Thyroid gland (tissue), 4 donors: Measurements from ENCODE around the gene FADS1. TPM values are rescaled to one million over a fixed set of nuclear protein-coding genes. Genes with fewer than 3 reads are reported as not detected.

Experiments used
- DNase-seq, 2 donors: peaks; one replicate each; pipeline ENCODE4 v3.0.0-alpha.2; 2019
- H3K27ac ChIP-seq, 3 donors: fragments of 200-600 bp; sonication (generic); 1 replicate in 2 of 3; 2 replicates in 1 of 3; pipeline ENCODE4 v1.5.1; 2016 to 2019; ENCODE audit warnings: mild to moderate bottlenecking in 1 of 3, moderate library complexity in 1 of 3
- H3K27me3 ChIP-seq: fragments of 200-600 bp; sonication (generic); one replicate; pipeline ENCODE4 v1.5.1; 2019
- H3K36me3 ChIP-seq, 2 donors: fragments of 200-600 bp; sonication (generic); one replicate each; pipeline ENCODE4 v1.5.1; 2016 to 2019
- H3K4me1 ChIP-seq, 2 donors: fragments of 200-600 bp; sonication (generic); one replicate each; pipeline ENCODE4 v1.5.1; 2017 to 2019
- H3K4me3 ChIP-seq, 3 donors: fragments of 200-600 bp; sonication (generic); replicated peaks in 1 of 3; 1 replicate in 2 of 3; 2 replicates in 1 of 3; pipeline ENCODE4 v1.5.1; 2016; ENCODE audit warnings: mild to moderate bottlenecking in 1 of 3
- H3K9me3 ChIP-seq: fragments of 200-600 bp; sonication (generic); one replicate; pipeline ENCODE4 v1.5.1; 2017
- POLR2A ChIP-seq, 2 donors: fragments of 450-650 bp; IDR thresholded peaks; one replicate each; pipeline ENCODE4 v1.6.1; 2017; ENCODE audit warnings: antibody characterized with exemption in 2 of 2, mild to moderate bottlenecking in 2 of 2, moderate library complexity in 1 of 2
- WGBS, 2 donors: methylation state at CpG; one replicate each; pipeline ENCODE4 v1.1.5; 2017; 5-methylcytosine and 5-hydroxymethylcytosine counted together
- intact Hi-C: fragments of 100-400 bp; cut with DNase I; formaldehyde crosslinking; loops from one replicate; pipeline ENCODE4 v1.15.1; 2023
- total RNA-seq, 4 donors: library from RNA; depleted of rRNA; stranded (reverse); fragments of >200 nt; gene quantifications; one replicate each; pipeline ENCODE4 v1.2.3, GENCODE V29; 2016
- TF ChIP-seq, protein P1 (sequence below), 6 experiments: fragments of 200-600 bp in 3 of 6; fragments of 450-650 bp in 3 of 6; sonication (generic) in 3 of 6; IDR thresholded peaks; one replicate each; pipeline ENCODE4 v1.5.1; 2016 to 2019; ENCODE audit warnings: antibody characterized with exemption in 6 of 6, mild to moderate bottlenecking in 2 of 6, inconsistent platforms in 1 of 6, moderate library complexity in 1 of 6

FADS1 gene
- total RNA-seq, 4 donors from 2014 or later = 6.8 to 17.3 (median 13.9) TPM

- intact Hi-C loops = no loop called here
- H3K27ac ChIP-seq = no peak overlapping the region
- no peak overlapping the region for H3K4me3 ChIP-seq
- H3K27me3 ChIP-seq = no peaks in the 10 kb centered on the region
- H3K9me3 ChIP-seq = no peaks in the 10 kb centered on the region
- no peak for DNase-seq
- H3K4me1 ChIP-seq = peaks cover 0 to 5% of the 10 kb centered on the region in 2 donors
- 89 to 95% methylated on average over 12 to 19 of the region's 20 CpGs for WGBS, 2 donors
- TF ChIP-seq, protein P1, sequence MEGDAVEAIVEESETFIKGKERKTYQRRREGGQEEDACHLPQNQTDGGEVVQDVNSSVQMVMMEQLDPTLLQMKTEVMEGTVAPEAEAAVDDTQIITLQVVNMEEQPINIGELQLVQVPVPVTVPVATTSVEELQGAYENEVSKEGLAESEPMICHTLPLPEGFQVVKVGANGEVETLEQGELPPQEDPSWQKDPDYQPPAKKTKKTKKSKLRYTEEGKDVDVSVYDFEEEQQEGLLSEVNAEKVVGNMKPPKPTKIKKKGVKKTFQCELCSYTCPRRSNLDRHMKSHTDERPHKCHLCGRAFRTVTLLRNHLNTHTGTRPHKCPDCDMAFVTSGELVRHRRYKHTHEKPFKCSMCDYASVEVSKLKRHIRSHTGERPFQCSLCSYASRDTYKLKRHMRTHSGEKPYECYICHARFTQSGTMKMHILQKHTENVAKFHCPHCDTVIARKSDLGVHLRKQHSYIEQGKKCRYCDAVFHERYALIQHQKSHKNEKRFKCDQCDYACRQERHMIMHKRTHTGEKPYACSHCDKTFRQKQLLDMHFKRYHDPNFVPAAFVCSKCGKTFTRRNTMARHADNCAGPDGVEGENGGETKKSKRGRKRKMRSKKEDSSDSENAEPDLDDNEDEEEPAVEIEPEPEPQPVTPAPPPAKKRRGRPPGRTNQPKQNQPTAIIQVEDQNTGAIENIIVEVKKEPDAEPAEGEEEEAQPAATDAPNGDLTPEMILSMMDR (IDR thresholded peaks at IDR 0.05) = no peak
- TF ChIP-seq POLR2A (IDR thresholded peaks at IDR 0.05) = no peak
- no peaks in the 10 kb centered on the region for H3K36me3 ChIP-seq
These were observed 46.7 kb downstream of the FADS1 start for GRCh38 chr11:61769946-61770683.

- intact Hi-C loops = no loop called here
- no peak for DNase-seq
- TF ChIP-seq POLR2A (IDR thresholded peaks at IDR 0.05) = no peak
- no peak overlapping the region for H3K27ac ChIP-seq
- no peaks in the 10 kb centered on the region for H3K36me3 ChIP-seq
- no peak overlapping the region for H3K4me3 ChIP-seq
- H3K9me3 ChIP-seq = no peaks in the 10 kb centered on the region
- WGBS, 2 donors = 79 to 81% methylated on average over 9 to 10 of the region's 33 CpGs
- H3K27me3 ChIP-seq = no peaks in the 10 kb centered on the region
- peaks cover 0 to 5% of the 10 kb centered on the region in 2 donors for H3K4me1 ChIP-seq
These were observed 47.5 kb downstream of the FADS1 start for GRCh38 chr11:61769169-61769920.

GRCh38 chr11:61768376-61769076 is 48.3 kb downstream of the FADS1 start:
- no peak for TF ChIP-seq POLR2A (IDR thresholded peaks at IDR 0.05)
- TF ChIP-seq, protein P1 (IDR thresholded peaks at IDR 0.05) = no peak
- peaks cover 0 to 5% of the 10 kb centered on the region in 2 donors for H3K4me1 ChIP-seq
- no peak for DNase-seq
- intact Hi-C loops = no loop called here
- H3K27me3 ChIP-seq = no peaks in the 10 kb centered on the region
- no peak overlapping the region for H3K4me3 ChIP-seq
- WGBS, 2 donors = 61 to 65% methylated on average over 8 to 9 of the region's 11 CpGs
- no peak overlapping the region for H3K27ac ChIP-seq
- no peaks in the 10 kb centered on the region for H3K9me3 ChIP-seq
- H3K36me3 ChIP-seq = no peaks in the 10 kb centered on the region

- WGBS, 2 donors = 85 to 90% methylated on average over 13 of the region's 13 CpGs
- no peak overlapping the region for H3K4me3 ChIP-seq
- DNase-seq = no peak
- H3K36me3 ChIP-seq = no peaks in the 10 kb centered on the region
- H3K9me3 ChIP-seq = no peaks in the 10 kb centered on the region
- no peaks in the 10 kb centered on the region for H3K4me1 ChIP-seq
- H3K27ac ChIP-seq = no peak overlapping the region
- no peaks in the 10 kb centered on the region for H3K27me3 ChIP-seq
- intact Hi-C loops = no loop called here
- TF ChIP-seq, protein P1 (IDR thresholded peaks at IDR 0.05) = no peak
- no peak for TF ChIP-seq POLR2A (IDR thresholded peaks at IDR 0.05)
These were observed 50.4 kb downstream of the FADS1 start for GRCh38 chr11:61766353-61766841.

DNA sequence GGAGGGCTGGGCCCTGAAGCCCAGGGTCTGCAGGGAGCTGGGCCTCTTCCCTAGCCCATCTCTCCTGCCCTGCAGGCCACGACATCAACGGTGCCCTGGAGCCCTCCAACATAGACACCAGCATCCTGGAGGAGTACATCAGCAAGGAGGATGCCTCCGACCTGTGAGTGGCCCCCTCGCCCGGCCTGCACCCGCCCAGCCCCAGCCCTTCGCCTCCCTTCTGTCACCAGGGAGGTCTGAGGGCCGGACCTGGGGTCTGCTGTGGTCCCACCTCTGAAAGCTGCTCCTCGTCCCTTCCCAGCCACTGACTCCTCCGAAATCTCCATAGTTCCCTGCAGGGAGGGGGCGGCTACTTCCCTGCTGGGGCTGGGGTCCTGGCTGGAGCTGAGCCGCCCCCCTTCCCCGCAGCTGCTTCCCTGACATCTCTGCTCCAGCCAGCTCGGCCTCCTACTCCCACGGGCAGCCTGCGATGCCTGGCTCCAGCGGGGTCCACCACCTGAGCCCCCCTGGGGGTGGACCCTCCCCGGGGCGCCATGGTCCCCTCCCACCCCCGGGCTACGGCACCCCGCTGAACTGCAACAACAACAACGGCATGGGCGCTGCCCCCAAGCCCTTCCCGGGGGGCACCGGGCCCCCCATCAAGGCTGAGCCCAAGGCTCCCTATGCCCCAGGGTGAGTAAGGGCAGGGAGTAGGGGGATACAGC is 51.1 kb downstream of the FADS1 start:
- Histone ChIP-seq H3K27ac (no peak overlapping the region), H3K4me1 (no peaks in the 10 kb centered on the region), H3K27me3 (no peaks in the 10 kb centered on the region), H3K9me3 (no peaks in the 10 kb centered on the region), H3K4me3 (no peak overlapping the region), H3K36me3 (no peaks in the 10 kb centered on the region)
- 93 to 100% methylated on average over 4 to 12 of the region's 26 CpGs for WGBS, 2 donors
- intact Hi-C loops = no loop called here
- DNase-seq = no peak
- TF ChIP-seq, protein P1 (IDR thresholded peaks at IDR 0.05) = no peak
- TF ChIP-seq POLR2A (IDR thresholded peaks at IDR 0.05) = no peak
